NCI-H2107 (cell line): ENCODE results near the gene DPF3.
A peak's percentile ranks its signal among the peaks of the same experiment; 100 is the strongest.

Source experiments
- DNase-seq: peaks from one replicate; lab custom pipeline; 2025; lab: John Stamatoyannopoulos, UW

The DPF3 gene

DNA sequence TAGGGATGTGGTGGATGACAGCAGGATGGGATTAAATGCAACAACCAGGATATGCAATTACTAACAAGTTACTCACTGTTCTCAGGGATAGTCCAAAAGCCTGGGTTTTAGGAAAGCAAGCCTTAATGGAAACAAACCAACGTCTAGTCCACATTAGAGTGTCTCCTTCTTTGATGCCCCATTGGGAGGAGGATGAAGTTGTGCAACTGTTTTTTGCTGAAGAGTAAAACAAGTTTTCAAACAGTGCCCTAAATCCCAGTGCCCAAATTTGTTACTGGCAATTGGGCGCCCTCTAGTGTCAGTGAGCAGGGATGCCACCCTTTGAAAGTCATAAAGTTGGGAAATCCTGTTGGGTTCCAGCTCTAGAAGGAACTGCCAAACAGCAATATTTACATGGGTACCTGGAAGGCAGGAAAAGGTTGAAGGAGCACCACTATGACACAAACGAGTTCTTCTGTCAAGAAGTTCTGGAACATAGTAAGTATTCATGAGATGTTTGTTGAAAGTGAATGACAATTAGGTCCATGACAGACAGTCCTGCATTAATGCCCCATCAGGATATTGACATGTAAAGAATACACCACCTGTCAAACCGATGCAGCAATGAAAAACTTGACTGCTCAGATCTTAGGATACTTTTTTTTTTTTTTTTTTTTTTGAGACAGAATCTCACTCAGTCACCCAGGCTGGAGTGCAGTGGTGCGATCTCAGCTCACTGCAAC lies 11.1 kb upstream of the DPF3 start:
- DNase-seq, result peak; percentile 72

DNA sequence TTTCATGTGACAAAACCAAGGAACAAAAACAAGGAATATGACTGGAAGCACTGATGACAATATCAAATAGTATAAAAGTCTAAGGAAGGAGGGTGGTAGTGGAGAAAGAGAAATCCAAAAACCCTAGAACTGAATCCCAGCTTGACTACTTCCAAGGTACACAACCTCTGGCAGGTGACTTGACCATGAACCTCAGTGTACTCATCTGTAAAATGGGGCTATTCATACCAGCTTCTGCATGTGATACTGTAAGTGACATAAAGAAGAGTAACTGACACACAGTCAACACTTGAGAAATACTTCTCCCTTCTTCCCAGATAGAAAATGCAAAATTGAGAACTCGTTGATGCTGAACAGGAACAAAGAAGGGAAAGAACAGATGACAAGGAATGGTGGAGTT lies 10.3 kb upstream of the DPF3 start:
- DNase-seq, result no peak

DNA sequence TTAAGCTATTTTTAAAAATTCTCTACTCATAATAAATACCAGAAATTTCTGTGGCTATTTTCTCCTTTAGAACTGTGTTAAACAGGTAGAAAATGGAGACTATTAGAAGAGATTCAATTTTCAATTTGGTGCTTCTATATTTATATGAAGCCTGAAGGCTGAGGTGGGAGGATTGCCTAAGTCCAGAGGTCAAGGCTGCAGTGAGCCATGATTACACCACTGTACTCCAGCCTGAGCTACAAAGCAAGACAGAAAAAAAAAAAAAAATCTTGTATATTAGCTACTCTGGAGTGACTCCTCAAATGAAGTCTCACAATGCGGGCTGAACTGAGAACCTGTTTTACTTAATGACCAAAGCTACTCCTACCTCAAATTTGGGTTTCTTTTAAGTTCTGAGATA lies 9.8 kb upstream of the DPF3 start:
- no peak for DNase-seq

DNA sequence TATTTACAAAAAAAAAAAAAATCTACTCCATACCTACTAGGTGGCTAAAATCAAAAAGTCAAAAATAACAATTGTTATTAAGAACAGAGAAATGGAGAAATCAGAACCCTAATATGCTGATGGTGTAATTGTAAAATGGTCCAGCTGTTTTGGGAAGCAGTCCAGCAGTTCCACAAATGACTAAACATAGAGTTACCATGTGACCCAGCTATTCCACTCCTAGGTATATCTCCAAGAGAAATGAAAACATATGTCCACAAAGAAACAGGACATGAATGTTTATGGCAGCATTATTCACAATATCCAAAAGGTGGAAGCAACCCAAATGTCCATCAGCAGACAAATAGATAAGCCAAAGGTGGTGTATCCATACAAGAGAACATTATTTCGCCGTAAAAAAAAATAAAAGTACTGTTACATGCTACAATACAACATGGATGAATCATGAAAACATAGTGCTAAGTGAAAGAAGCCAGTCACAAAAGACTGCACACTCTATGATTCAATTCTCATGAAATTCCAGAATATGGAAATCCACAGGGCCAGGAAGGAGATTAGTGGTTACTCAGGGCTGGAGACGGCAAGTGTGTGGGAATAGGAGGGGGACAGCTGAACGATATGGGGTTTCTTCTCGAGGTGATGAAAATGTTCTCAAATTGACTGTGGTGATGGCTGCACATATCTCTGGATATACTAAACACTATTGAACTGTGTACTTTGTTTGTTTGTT lies 9.1 kb upstream of the DPF3 start:
- DNase-seq, result no peak

DNA sequence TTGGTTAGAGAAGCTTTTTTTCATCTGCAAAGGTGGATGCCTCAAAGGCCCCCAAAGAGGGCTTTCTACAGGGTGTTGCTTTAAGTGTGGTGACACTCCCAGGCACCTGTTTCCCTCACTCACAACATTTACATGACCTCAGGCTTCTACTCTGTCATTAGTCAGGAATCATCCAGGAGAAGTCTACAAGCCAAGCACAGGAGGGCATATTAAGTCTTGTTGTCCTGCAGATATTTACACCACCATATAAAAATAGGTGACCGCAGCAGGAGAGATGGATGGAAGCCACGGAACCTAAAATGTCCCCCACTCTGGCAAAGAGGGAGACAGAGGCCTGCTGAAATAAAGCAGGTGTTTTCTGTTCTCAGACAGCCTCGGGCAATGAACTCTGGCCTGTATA lies 7.5 kb upstream of the DPF3 start:
- no peak for DNase-seq

DNA sequence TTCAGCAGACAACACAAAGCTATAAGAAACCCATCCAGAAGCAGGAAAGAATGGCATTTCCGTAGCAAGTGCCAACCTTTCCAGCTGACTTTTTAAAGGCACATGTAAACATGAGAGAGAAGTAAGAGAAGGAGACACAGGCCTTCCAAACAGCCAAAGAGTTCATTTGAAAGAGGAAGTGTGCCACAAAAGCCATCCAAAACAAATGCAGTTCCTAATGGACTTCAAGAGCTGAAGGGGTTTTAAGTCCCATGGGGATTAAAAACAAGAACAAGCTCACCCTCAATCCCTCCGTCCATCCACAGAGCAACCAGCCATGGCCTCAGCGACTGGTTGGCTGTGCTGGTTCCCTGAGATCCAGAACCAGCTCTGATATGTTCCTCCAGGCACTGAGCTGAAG lies 4.5 kb upstream of the DPF3 start:
- no peak for DNase-seq

DNA sequence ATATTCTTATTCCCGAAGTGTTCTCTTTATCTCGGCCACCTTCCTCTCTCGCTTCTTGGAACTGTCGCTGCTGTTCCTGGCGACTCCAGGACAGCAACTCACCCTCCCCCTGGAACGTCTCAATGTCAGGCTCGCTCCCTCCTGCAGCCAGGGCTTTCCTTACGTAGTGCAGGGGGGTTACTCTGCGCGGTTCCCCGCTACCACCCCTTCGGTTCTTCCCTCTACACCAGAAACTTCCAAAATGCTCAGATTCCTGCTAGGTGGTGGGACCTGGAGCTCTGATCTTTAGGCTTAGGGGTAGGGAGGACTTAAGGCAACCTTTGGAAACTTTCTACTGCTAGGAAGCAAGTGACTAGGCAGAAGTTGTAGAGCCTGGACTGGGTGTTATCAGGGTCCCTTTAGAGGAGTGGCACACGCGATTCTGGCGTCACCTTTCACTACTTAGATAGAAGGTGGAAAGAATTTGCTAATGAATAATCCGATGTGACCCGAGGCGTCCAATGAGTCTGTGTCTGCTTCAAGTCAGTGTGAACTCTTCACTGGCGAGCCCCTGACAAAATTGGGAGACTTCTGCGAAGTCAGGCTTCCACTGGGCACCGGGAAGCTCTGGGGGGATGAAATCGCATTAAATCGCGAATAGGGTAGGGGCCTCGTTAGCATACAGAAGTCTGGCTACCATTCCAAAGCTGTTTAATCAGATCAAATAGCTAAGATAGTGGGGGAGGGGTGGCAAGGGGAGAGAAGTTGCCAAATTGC lies 900 bp upstream of the DPF3 start:
- no peak for DNase-seq

DNA sequence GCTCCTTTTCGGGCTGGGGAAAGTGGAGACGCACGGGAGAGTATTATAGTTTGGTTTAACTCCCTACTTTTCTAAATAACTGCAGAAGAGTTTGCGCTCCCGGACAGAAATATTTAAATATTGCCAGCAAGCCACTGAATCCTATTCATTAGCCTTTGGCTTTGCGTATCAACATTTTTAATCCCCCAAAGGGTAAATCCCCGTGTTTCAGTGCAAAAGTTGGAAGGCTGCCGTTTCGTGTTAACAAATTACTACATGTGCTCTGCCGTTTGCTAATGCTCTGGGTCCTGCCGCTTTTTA lies 372 bp upstream of the DPF3 start:
- no peak for DNase-seq

DNA sequence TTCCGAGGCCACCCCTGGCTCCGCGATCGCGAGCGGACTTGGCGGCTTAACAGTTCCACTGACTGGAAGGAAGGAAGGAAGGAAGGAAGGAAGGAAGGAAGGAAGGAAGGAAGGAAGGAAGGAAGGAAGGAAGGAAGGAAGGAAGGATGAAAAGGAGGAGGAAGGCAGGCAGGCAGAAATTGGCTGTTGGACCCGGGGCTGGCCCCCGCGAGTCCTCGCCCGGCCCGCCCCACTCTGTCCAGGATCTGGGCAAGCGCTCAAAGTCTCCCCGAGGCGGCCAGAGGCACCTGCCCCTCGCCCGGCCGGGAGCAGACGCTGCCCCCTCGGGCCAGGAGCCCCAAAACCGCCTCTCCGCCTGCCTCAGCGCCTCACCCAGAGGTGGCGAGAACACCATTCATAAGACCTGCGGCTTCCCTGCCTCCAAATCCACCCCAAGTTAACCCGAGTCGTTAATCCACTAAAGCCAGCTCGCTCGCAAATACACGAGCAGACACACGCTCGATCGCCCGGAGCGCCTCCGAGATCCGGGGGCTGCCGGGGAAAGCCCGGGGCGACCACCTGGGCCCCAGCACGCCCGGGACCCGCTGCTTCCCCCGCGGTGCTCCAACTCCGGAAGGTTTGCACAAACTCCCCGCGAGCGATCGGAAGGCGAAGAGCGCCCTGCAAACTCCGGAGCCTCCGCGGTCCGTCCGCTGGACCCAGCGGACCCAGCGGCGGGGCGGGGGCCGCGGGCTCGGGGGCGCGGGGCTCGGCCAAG lies 844 bp downstream of the DPF3 start:
- DNase-seq, result no peak

DNA sequence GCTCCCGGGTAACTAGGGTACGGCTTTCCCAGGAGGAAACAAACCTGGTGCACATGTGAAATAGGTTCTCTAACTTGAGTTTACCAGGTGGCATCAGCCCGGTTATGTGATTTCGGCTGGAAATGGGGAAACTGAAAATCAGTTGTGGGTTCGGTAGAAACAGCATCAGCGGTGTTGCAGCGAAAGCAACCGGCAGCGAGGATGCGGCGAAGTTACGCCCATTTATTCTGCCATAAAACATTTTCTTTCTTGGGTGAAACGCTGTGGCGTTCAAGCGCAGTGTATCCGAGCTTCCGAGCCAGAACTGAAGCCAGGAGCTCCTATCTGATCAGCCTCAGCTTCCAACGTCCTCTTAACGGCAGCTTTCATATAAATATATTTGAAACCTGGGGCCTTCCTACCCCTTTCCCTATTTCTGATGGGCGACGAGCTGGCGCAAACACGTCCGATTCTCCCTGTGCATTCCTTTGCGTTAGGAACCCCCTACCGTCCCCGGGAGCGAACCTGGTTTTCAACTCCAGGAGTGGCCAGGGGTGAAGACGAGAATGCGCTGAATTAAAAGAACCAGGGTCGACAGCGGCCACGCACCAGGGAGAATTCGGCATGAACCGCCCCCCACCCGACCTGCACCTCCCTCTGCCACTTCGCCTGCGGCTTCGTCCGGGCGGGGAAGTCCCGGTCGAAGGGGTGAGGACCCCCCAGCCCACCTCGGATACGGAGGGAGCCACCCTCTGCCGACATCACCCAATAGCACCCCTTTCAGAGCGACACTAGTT lies 1.6 kb downstream of the DPF3 start:
- no peak for DNase-seq

DNA sequence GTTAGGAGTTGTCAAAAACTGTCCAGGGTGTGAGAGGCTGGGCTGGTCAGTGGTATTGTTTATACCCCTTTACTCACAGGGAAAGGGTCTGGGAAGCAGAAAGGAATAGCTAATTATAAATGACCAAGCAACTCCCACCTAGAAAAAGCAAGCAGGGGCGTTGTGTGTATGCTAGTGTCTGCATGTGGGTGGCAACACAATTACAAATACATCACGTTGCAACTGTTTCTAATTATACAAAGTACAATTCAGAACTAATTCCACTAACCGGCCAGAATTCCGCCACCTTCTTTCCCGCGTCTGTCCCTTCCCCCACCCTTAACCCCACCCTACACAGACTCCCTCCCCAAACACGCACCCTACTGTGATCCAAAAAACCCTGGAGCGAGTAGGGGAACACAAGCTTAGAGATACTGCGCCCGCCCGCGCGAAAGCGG lies 2.2 kb downstream of the DPF3 start:
- DNase-seq, result no peak

DNA sequence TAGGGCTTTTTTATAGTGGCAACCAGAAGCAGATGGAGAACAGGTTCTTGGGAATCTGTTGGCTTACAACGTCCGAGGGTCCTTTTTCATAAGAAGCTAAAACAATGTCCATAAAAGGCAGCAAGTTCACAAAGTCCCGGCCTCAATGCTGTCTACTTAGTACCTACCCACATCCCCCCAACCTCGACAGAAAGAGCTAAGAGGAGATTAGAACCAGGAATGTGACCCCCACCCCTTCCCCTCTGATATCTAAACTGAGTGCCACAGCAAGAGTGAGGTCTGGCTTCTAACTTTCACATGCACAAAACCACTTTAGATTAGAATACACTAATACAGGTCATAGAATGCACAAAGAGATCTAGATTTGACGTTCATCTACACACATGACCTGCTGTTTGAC lies 4.5 kb downstream of the DPF3 start:
- no peak for DNase-seq

DNA sequence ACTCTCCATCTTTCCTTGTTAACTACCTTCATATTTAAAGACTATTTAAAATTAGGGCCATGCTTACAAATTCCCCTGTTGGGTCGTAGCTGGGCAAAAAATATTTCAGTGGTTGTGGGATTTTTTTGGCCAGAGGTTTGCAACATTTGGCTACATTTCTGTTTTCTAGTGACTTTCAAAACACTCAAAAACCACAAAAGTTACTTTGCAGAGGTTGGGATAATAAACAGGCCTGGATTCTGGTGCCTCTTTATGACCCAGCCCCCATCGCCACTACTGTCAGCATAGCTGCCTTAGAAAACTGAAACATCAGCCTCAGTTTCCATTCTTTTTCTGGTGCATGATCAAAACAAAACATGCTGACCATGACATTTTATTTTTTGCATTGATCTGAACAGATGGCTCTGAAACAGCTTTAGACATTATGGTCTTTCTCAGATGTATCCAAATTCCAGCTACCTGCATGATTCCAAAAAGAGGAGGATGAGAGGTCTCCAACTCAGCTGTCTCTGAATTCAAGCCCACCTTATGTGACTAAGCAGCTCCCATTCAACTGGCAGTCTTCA lies 5.2 kb downstream of the DPF3 start:
- DNase-seq, result no peak

DNA sequence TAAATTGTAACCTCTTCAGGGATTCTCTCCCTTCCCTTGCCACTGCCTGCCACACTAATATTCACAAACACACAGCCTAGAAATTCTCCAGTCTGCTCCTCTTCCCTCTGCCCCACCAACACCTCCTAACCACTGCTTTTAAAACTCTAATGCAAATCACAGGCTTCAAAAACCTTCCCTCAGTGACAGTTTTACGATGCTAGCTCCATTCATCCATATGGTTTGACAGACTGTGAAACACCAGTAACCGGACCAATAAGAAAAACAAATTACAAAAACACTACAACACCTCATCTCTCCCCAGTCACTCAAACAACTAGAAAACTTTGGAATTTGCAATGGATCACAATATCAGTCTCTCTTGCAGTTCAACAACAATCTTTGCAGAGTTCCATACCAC lies 5.7 kb downstream of the DPF3 start:
- DNase-seq, result no peak

DNA sequence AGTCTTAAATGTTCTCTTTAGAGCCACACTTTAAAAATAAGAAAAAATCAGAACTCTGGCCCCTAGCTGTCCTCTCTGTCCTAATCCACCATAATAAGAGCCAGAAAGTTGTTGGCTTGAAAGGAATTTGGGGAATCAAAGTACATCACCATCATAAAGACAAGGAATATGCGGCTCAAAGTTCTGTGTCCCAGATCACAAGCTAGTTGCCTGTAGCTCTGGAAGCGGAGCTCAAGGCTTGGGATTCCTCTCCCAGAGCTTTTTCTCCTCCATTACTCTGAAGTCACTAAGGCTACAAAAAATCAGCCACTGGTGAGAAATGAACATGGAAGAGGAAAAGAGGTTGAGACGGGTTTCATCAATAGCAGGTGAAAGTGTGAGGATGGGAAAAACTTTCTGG lies 6.4 kb downstream of the DPF3 start:
- no peak for DNase-seq

DNA sequence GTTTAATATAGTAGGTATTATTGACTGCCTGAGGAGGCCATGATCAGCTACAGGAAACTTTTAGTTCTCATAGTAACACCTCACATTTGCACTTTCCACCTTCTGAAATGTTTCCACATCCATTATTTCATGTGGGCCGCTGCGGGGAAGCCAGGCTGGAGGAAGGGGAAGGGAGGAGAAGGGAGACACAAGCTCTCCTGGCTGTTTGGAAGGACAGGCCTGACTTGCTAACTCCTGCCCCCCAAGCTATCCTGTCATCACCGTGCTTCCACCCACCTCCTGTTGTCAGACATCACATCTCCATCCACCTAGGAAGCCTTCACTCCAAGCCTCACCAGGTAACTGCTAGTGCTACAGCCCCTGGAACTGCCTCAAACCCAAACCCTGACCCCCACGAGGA lies 9.5 kb downstream of the DPF3 start:
- no peak for DNase-seq

DNA sequence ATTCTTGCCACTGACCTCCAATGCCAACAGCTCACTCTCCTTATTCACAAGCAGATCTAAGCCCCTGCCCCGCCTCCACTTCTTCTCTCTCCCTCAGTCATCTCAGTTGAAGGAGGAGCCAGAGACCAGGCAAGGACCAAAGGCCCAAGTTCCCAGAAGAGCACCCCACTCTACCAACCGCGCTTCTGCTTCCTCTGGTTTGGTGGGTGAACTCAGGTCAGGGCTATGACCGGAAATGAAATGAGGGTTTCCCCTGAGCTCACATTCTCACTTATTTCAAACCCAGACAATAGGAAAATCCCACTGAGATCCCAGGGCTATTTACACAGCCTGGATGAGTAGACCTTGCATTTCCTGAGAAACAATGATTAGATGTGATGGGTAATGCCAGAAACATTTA lies 9.9 kb downstream of the DPF3 start:
- DNase-seq, result no peak

DNA sequence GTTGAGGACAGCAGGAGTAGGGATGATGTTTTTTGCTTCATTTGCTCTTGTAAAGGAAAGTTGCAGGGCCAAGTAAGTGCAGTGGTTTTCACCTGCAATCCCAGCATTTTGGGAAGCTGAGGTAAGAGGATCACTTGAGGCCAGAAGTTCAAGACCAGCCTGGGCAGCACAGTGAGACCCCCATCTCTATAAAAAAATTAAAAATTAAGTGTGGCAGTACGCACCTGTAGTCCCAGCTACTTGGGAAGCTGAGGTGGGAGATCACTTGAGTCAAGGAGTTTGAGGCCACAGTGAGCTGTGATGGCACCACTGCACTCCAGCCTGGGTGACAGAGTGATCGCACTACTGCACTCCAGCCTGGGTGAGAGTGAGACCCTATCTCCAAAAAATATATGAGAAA lies 10.8 kb downstream of the DPF3 start:
- DNase-seq, result no peak

DNA sequence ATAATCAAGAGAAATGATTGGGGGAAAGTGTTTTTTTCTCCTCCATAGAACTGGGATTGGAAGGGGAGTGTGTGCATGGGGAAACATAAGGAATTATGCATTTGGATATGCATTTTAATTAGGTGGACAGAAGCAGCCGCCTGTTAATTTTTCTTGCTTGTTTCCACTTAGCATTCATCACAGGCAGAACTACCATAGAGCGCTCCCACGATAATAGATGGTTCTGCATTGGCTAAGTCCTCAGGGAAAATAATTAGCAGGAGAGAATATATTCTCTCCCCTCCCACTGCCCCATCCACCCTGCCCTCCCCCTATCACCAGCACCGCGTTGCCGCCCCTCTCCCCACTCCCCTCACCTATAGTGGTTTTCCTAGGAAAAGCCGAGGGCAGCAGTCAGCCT lies 11.4 kb downstream of the DPF3 start:
- DNase-seq, result no peak

DNA sequence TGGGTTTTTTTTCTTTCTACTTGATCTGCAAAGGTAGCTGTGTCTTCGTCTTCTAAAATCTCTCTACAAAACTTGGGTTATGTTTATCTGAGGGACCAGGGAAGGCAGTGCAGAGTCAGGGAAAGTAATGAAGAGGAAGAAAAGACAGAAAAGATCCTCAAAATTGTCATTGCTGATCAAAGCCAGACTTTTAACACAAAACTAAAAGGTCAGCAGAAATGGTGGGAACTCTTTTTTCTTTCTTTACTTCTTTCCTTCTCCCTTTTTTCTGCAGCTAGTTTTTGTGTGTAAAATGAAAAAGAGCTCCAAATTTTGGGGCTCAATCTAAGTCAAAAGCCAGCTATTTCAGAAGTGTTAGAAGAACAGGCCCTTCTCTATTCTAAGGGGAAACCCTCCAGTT lies 11.9 kb downstream of the DPF3 start:
- no peak for DNase-seq

DNA sequence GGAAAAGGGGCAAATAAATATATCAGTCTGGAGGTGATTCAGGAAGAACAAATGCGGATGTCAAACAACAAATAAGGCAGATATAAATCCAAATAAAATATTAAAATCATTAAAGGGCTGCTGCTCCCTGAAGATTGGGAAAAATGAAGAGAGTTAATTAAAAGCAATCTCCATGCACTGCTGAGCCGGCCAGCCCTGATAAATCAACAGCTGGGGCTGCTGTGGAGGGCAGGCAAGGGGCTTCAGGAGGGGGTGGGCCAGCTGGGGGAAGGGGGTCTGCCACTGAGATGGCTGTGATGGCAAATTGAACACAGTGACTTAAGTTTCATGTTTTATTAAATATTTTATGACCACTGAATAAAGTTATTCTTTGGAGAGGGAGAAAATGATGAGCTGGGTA lies 12.4 kb downstream of the DPF3 start:
- no peak for DNase-seq

DNA sequence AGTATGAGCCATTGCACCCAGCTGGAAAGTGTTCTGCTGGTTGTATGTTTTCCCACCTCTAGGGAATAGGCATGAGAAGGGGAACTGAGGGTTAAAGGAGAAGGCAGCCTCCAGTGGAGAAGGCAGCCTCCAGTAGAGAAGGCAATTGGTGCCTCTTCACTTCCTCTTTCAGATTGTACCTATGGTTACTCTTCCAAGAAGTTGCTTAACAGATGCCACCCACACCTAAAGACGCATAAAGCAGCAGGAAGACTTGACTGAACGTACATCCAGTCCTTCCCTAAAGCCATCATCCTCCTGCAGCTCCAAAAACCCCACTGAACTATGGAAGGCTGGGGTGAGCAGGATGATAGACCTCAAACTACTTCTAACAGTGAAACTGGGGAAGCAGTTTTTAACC lies 13.1 kb downstream of the DPF3 start:
- no peak for DNase-seq
